SH-SY5Y (cell line): ENCODE data around the gene ADAMTS17.

Source experiments
- GATA2 ChIP-seq: IDR thresholded peaks from 2 replicates; pipeline ENCODE4 v1.6.1; 2011; ENCODE audit warnings: mild to moderate bottlenecking, low read depth, low read length
- GATA3 ChIP-seq: IDR thresholded peaks from 2 replicates; pipeline ENCODE4 v1.6.1; 2011; ENCODE audit warnings: low read depth, mild to moderate bottlenecking, low read length, moderate library complexity

Gene ADAMTS17

DNA sequence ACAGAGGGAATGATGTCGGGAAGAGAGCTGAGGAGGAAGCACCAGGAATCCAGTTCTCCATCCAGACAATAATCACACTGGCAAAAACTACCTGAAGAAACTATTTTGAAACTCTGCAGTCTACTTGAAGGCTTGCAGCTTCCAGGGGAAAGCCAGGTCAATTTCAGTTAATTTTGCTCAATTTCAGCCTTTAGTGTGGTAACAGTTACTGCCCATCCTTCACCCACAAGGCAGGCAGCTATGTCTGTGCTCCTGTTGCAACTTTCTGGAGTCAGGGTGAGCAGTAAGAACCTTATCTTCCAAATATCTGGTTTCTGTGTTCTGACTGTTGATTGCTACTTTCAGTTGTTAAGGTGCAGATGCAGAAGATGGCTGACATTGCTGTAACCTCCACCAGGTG lies 221.7 kb downstream of the ADAMTS17 start:
- TF ChIP-seq GATA2: no peak
- no peak for TF ChIP-seq GATA3

DNA sequence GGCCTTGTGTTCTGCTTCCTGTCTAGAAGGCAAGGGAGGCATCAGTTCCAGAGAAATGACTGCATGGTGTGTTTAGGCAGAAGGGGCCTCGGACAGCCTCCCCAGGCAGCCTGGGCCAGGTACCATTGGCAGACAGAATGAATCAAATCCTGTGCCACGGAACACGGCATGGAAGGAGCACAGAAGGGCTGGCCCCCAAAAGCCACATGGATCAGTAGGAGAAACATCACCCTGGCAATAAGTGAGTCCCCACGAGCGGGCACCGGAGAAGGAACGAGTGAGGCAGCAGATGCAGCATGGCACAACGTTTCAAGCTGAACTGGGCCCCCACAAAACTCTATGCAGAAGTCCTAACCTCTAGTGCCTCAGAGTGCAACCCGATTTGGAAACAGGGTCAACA lies 223.2 kb downstream of the ADAMTS17 start:
- TF ChIP-seq GATA2 (no peak), GATA3 (no peak)

GRCh38 chr15:100116416-100117190 lies 225.2 kb downstream of the ADAMTS17 start:
- no peak for TF ChIP-seq GATA3
- no peak for TF ChIP-seq GATA2

DNA sequence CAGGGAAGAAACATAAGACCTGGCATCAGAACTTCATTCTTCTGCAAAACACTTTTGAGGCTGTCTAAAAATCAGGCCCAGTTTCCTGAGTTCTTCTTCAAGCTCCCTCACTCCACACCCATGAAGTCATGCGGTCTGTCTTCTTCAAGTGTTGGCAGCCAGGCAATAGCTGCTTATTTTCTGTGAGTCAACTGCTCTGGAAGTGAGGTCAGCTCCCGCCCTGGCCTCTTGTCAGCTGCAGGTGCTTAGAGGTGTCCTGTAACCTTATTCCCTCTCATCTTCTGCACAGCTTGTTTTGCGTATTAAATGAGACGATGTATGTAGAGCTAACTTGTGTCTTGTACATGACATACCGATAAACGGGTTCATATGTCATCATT lies 226.1 kb downstream of the ADAMTS17 start:
- no peak for TF ChIP-seq GATA2

DNA sequence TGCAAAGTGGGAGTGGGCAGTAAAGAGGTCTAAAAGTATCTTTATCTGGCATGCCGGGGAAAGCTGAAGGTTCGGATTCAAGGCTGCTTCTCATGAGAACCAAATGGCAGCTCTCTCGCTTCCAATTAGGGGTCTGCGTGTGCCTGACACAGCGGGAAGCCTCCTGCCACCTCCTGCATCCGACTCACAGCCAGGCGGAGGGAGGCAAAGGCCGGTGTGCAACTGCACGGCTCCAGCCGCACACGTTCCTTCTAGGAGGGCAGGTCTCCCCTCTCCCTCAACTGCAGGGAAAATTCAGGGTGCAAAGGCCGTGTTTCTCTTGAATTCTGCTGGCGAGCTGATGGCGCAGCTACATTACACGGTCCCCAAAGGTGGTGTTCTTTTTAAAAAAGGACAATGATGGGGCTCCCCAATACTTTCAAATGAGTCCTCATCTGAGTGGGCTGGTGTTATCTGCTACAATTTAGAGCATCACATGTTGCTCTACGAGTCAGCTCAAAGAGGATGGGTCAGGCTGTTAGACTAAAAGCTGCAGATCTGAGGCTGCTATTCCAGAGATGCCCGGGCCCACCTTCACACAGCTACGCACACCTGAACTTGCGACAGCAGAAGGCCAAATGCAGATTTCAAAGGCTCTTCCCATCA lies 226.6 kb downstream of the ADAMTS17 start:
- TF ChIP-seq GATA2: no peak
- no peak for TF ChIP-seq GATA3

DNA sequence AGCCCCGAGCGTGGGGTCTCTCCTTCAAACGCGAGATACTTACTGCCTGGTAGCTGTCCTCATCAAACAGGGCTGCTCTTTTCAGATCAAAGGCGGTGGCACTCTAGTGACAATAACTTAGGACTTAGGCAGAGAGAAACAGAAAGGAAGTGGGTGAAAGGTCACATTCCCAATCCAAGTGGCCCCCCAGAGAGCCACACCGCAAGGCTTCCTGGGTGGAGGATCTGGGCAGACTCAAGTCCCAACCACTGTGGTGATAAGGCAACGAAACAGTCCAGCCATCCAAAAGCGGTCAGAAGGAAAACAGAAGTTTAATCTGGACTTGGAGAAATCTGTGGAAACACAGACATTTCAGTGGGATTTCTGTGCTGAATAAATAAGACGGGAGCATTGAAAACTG lies 227.2 kb downstream of the ADAMTS17 start:
- TF ChIP-seq GATA2: no peak
- no peak for TF ChIP-seq GATA3

DNA sequence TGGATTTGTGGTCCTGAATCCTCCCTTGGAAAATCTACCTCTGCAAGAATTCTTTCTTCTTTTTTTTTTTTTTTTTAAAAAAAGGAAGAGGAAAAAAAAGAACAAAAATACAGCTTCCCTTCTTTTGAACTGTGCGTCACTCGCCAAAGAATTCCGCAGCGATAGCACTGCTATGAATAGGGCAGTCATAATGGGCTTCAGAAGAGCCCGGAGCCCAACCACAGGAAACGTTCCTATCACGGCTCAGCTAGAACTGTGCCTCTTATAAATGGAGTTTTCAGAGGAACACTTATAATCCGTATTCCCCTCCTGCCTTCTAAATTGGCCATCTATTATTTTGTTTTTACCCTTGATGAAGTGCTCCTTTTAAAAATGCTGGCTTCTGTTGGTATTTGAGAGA lies 227.7 kb downstream of the ADAMTS17 start:
- no peak for TF ChIP-seq GATA3

- TF ChIP-seq GATA2 (no peak), GATA3 (no peak)
Measured at GRCh38 chr15:100113351-100114080, 228.3 kb downstream of the ADAMTS17 start.

- TF ChIP-seq GATA2 (no peak), GATA3 (no peak)
Measured at GRCh38 chr15:100112636-100113305, 229.0 kb downstream of the ADAMTS17 start.

DNA sequence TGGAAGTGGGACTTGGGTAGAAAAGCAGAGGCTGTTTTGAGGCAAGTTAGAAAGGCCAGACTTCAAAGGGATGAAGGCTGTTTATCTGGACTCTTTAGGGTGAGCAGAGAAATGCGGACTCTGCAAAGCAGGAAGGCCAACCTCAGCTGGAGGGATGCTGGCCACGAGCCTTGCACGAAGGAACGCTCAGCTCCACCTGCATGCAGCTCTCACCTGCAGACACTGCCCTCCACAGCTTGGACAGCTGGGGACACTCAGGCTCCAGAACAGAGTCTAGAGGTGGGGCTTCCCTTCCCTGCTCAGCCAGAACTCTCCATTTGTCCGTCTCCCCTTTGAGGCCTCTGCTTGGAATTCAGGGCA lies 229.7 kb downstream of the ADAMTS17 start:
- TF ChIP-seq GATA2: no peak

DNA sequence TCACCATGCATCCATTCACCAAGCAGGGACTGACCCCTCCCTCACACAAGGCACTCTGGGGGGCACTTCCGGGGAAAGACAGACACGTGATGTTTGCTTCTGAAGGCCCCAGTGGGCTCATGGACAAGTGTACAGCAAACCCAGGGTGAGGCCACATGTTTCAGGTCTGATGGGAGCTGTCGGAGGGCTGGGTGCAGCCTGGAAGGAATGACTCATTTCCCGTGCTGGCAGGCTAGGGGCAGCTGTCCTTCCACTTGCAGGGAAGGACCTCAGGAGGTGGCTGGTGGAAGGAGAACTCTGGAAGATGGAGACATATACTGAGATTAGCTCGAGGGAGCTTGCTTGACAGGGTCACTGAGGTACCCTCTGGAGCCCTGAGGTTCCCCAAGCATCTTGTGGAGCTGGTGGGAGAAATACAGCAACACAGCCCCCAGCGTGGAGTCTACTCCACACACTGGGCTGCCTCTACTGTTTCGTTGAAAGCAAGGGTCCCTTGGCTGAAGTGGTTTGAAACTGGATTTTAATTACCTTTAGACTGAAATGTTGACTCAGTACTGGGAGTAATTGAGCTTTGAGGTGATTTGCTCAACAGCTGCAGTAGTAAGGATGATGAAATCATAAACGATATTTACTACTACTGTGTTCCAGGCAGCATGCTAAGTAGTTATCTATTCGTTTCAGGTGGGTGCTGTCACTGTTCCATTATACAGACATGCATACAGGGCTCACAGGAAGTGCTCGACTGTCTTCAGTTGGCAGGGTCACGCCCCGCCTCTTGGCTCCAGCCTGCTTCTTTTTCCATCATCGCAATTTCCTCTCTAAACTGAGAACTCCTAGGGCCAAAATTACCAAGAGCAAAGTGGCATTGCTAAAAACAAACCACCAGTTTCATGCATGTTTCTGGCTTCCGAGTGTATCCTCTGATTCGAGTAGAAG lies 230.4 kb downstream of the ADAMTS17 start:
- TF ChIP-seq GATA2: no peak
- TF ChIP-seq GATA3: no peak

DNA sequence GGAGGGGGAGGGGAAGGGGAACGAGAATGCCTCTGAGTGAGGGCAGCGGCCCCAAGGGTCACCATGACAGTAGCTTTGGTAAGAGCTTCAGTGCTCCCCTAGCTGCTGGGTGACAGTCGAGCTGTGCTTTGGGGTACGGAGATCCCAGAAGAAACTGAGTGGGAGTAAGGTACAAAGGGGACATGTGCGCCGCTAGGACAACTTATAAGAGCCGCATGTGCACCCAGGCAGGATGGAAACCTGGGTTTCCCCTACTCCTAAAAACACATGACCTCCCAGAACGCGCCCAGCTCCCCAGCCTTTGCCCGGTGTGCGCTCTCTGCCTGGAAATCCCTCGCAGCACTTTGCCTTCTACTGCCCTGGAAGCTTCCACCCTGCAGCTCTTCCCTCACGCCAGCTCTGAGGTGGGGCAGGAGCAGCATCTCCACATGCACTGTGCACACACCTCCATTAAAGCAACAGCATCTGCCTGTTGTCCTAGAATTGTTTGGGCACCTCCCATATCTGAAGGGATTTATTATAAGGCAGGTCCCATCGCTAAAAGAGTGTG lies 232.2 kb downstream of the ADAMTS17 start:
- TF ChIP-seq GATA3 (no peak), GATA2 (no peak)

DNA sequence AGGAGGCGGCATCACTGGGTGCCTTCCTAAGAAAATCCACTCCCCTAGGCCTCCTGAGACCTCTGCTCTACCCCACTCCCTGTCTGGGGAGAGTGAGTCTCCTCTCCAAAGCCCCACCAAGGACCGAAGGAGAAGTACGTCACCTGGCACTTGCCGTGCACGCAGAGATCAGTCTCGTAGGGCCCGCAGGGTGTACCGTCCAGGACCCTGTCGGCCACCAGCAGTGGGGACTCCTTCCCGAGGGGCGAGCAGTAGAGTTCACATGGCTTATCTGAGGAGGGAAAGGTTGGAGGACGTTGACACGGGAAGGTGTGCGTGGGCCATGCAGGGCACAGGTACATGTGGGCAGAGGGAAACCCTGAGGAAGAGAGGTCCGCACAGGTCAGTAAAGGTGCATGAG lies 232.9 kb downstream of the ADAMTS17 start:
- TF ChIP-seq GATA3: no peak
- TF ChIP-seq GATA2: no peak
